Panc1 (cell line): ENCODE data around the gene LMNB1. TPM values are rescaled to one million over a fixed set of nuclear protein-coding genes. Genes with fewer than 3 reads are reported as not detected.

Experiments
- ATAC-seq: fragments of 200-7000 bp; cut with Tn5 transposase; 2 replicates; pipeline ENCODE4 v1.9.1; 2020; ENCODE audit warnings: mild to moderate bottlenecking, moderate library complexity
- BruUV-seq: library from RNA; stranded (reverse); fragments of 400-500 nt; replicated peaks from 2 replicates; lab custom pipeline; 2021; lab: Mats Ljungman, UMichigan
- CTCF ChIA-PET: fragments of 300-600 bp; sonication (Branson Sonifier 250); formaldehyde crosslinking; loops from one replicate; lab custom pipeline; 2022; ENCODE audit warnings: antibody characterized with exemption; lab: Charles Lee
- POLR2A ChIA-PET: fragments of 300-600 bp; sonication (Branson Sonifier 250); formaldehyde crosslinking; loops from one replicate; lab custom pipeline; 2022; ENCODE audit warnings: antibody characterized with exemption; lab: Charles Lee
- DNase-seq: peaks from one replicate; pipeline ENCODE4 v3.0.0-alpha.2; 2010; ENCODE audit warnings: low read depth, low spot score
- H3K27ac ChIP-seq: 2 replicates; pipeline ENCODE4 v1.5.1; 2011; ENCODE audit warnings: mild to moderate bottlenecking, low read length, inconsistent platforms
- H3K27me3 ChIP-seq: fragments of 200-500 bp; sonication (Bioruptor generic); 2 replicates; pipeline ENCODE4 v1.6.0; 2014; ENCODE audit warnings: low read length, inconsistent platforms; ENCODE audit not compliant: control insufficient read depth, insufficient read depth
- H3K36me3 ChIP-seq: fragments of 200-500 bp; sonication (Bioruptor generic); 2 replicates; pipeline ENCODE4 v1.5.1; 2014; ENCODE audit warnings: inconsistent platforms, mild to moderate bottlenecking, low read length, moderate library complexity; ENCODE audit not compliant: control insufficient read depth, insufficient read depth
- H3K4me1 ChIP-seq: 2 replicates; pipeline ENCODE4 v1.5.1; 2011; ENCODE audit warnings: inconsistent platforms, mild to moderate bottlenecking, low read length, moderate library complexity; ENCODE audit not compliant: control insufficient read depth, insufficient read depth
- H3K4me3 ChIP-seq, 2 experiments: 2 replicates each; pipeline ENCODE4 v1.5.1; 2011 to 2012; ENCODE audit warnings: low read depth in 2 of 2, low read length in 2 of 2, mild to moderate bottlenecking in 2 of 2, inconsistent platforms in 1 of 2, moderate library complexity in 1 of 2
- H3K9me3 ChIP-seq: fragments of 200-500 bp; sonication (Bioruptor generic); 2 replicates; pipeline ENCODE4 v1.5.1; 2014; ENCODE audit warnings: low read depth, mild to moderate bottlenecking, inconsistent platforms, low read length, moderate library complexity; ENCODE audit not compliant: control insufficient read depth, insufficient read depth
- CTCF ChIP-seq: fragments of 450-650 bp; IDR thresholded peaks from 2 replicates; pipeline ENCODE4 v1.5.1; 2017; ENCODE audit warnings: mild to moderate bottlenecking
- POLR2AphosphoS5 ChIP-seq: IDR thresholded peaks from 2 replicates; pipeline ENCODE4 v1.6.1; 2012; ENCODE audit warnings: mild to moderate bottlenecking, low read depth, low read length, moderate library complexity
- SIN3A ChIP-seq: IDR thresholded peaks from 2 replicates; pipeline ENCODE4 v1.6.1; 2012; ENCODE audit warnings: low read depth, mild to moderate bottlenecking, low read length, moderate library complexity, borderline replicate concordance; ENCODE audit not compliant: insufficient read depth
- TCF7L2 ChIP-seq: IDR thresholded peaks from 2 replicates; pipeline ENCODE4 v1.6.1; 2011; ENCODE audit warnings: mild to moderate bottlenecking, low read depth, low read length, inconsistent platforms
- in situ Hi-C: cut with HindIII; loops from 2 replicates; pipeline ENCODE4 v1.10.0; 2016; ENCODE audit warnings: low sequenced_read_pairs, low pct_unique_long_range_greater_than_20kb
- intact Hi-C: fragments of 100-400 bp; cut with micrococcal nuclease; formaldehyde crosslinking; loops from one replicate; pipeline ENCODE4 v1.10.0; 2022; ENCODE audit not compliant: unreplicated experiment
- total RNA-seq: library from RNA; stranded (reverse); gene quantifications from one replicate; pipeline ENCODE4 v1.2.1, GENCODE V29; 2021; ENCODE audit not compliant: unreplicated experiment
- TF ChIP-seq, protein P1 (sequence below), 2 experiments: IDR thresholded peaks; 2 replicates each; pipeline ENCODE4 v1.6.1; 2011 to 2012; ENCODE audit warnings: low read depth in 2 of 2, control low read depth in 1 of 2, low read length in 1 of 2, mild to moderate bottlenecking in 1 of 2, moderate library complexity in 1 of 2; ENCODE audit not compliant: insufficient read depth in 1 of 2

Gene LMNB1
- total RNA-seq, 1 experiment from 2014 or later, result 122 TPM

DNA sequence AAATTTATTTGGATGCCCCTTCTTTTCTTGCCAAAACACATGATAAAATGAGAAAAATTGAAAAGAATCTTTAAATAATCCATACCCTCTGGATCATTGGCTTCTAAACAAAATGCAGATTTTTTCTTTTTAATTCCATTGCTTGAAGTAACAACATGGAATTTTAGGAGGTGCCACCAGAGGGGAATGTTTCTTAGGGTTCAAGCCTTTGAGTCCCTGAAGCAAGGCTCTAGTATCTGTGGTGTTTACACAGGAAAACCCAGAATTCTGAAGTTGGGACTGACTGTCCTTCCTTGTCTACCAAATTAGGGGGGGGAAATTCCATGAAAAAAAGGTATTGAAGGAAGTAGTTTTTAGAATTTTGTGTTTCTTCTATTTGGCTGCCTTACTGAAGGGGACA lies 69.4 kb downstream of the LMNB1 start:
- no peaks in the 10 kb centered on the region for H3K4me1 ChIP-seq
- CTCF ChIA-PET, result no interaction called here
- no peak overlapping the region for H3K27ac ChIP-seq
- no peaks in the 10 kb centered on the region for H3K27me3 ChIP-seq
- no peaks in the 10 kb centered on the region for H3K9me3 ChIP-seq
- POLR2A ChIA-PET, result no interaction called here
- intact Hi-C loops, result no loop called here
- H3K36me3 ChIP-seq, result no peaks in the 10 kb centered on the region
- no peak for DNase-seq
- in situ Hi-C loops, result no loop called here
- H3K4me3 ChIP-seq, result no peak overlapping the region
- BruUV-seq, result no TSS peak
- TF ChIP-seq, protein P1, sequence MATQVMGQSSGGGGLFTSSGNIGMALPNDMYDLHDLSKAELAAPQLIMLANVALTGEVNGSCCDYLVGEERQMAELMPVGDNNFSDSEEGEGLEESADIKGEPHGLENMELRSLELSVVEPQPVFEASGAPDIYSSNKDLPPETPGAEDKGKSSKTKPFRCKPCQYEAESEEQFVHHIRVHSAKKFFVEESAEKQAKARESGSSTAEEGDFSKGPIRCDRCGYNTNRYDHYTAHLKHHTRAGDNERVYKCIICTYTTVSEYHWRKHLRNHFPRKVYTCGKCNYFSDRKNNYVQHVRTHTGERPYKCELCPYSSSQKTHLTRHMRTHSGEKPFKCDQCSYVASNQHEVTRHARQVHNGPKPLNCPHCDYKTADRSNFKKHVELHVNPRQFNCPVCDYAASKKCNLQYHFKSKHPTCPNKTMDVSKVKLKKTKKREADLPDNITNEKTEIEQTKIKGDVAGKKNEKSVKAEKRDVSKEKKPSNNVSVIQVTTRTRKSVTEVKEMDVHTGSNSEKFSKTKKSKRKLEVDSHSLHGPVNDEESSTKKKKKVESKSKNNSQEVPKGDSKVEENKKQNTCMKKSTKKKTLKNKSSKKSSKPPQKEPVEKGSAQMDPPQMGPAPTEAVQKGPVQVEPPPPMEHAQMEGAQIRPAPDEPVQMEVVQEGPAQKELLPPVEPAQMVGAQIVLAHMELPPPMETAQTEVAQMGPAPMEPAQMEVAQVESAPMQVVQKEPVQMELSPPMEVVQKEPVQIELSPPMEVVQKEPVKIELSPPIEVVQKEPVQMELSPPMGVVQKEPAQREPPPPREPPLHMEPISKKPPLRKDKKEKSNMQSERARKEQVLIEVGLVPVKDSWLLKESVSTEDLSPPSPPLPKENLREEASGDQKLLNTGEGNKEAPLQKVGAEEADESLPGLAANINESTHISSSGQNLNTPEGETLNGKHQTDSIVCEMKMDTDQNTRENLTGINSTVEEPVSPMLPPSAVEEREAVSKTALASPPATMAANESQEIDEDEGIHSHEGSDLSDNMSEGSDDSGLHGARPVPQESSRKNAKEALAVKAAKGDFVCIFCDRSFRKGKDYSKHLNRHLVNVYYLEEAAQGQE (IDR thresholded peaks at IDR 0.05; ENCODE audit: insufficient read depth in 1 of 2, low read depth in 2 of 2, low read length in 1 of 2), result no peak
- TF ChIP-seq CTCF (no peak), POLR2AphosphoS5 (no peak), TCF7L2 (no peak), SIN3A (no peak)
- ATAC-seq, result no peak

DNA sequence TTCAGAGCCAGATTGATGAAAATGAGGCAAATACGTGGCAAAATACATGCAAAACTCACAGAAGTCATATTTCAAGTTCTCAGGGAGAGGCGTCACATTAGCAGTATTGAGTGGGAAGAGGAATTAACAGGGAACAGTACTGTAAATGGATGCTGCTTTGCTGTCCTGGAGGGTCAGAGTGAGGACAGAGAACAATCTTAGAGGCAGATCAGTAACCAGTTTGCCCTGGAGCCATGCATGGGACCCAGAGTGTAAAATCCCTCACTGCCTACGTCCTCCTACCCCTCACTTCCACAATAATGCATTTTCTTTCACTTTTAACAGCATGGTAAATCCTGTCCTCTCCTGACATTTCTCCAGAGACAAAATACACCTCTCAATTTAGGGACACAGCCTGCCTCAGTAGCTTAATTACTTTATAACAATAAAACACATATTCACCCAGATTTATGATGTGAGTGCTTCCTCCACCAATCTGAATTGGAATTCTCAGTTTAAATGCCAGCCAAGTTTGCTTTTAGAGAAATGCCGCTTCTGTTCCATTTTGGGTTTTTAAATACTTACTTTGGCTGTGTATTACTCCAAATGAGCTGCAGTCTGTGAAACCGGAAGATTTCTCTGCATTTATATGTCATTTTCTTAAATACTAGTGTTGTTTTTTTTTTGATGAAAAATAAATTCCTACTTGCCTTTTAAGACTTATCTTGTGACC lies 70.0 kb downstream of the LMNB1 start:
- CTCF ChIA-PET, result no interaction called here
- Histone ChIP-seq H3K36me3 (no peaks in the 10 kb centered on the region), H3K4me3 (no peak overlapping the region), H3K27ac (no peak overlapping the region), H3K4me1 (no peaks in the 10 kb centered on the region), H3K27me3 (no peaks in the 10 kb centered on the region), H3K9me3 (no peaks in the 10 kb centered on the region)
- no peak for ATAC-seq
- TF ChIP-seq, protein P1 (IDR thresholded peaks at IDR 0.05; ENCODE audit: insufficient read depth in 1 of 2, low read depth in 2 of 2, low read length in 1 of 2), result no peak
- intact Hi-C loops, result no loop called here
- no TSS peak for BruUV-seq
- no peak for DNase-seq
- in situ Hi-C loops, result no loop called here
- POLR2A ChIA-PET, result no interaction called here
